Measurements from ENCODE around the gene SMC4. TPM values are rescaled to one million over a fixed set of nuclear protein-coding genes. Genes with fewer than 3 reads are reported as not detected.

SMC4 gene
- polyA plus RNA-seq, 2 of the 4 experiments (the other 2 are of a cell fraction) = 121 to 139 TPM

GRCh38 chr3:160400030-160400701, 716 bp downstream of the SMC4 start (continued):
- no peak for TF ChIP-seq MAZ (IDR thresholded peaks at IDR 0.05; ENCODE audit: borderline replicate concordance, low read depth, low read length)
- TF ChIP-seq CBX2 (IDR thresholded peaks at IDR 0.05; ENCODE audit: borderline replicate concordance, low read depth) = no peak
- no peak for TF ChIP-seq MYC (IDR thresholded peaks at IDR 0.05; ENCODE audit: borderline replicate concordance, low read length)
- no peak for TF ChIP-seq POLR2A (IDR thresholded peaks at IDR 0.05; ENCODE audit: low read length)

GRCh38 chr3:160400702-160401150, 1.3 kb downstream of the SMC4 start:
- Histone ChIP-seq H3K4me1 (peaks cover 28% of the 10 kb centered on the region), H3K27ac (peak overlapping the region; percentile 92 to 95), H3K4me3 (peak overlapping the region; percentile 90), H3K9me3 (no peaks in the 10 kb centered on the region), H3K4me2 (peak overlapping the region; percentile 82)
- CTCF ChIA-PET = interaction anchor here (1.0 to 1.4 kb wide), 2 partner anchors 10 to 11 kb away, joined by 3 to 12 read pairs; no protein-coding TSS in a partner anchor
- TF ChIP-seq TFCP2L1 (CRISPR knock-in tag; IDR thresholded peaks at IDR 0.05) = no peak
- TF ChIP-seq BHLHE40 (IDR thresholded peaks at IDR 0.05; ENCODE audit: low read depth, low read length) = no peak
- TF ChIP-seq NFE2L2 (conservative IDR thresholded peaks at IDR 0.05; ENCODE audit: low read length) = no peak
- TF ChIP-seq MAFK (IDR thresholded peaks at IDR 0.05; ENCODE audit: partially characterized antibody) = no peak
- TF ChIP-seq PBX3 (IDR thresholded peaks at IDR 0.05) = no peak
- TF ChIP-seq HES2 (IDR thresholded peaks at IDR 0.05) = no peak
- TF ChIP-seq KDM5A (IDR thresholded peaks at IDR 0.05) = no peak
- TF ChIP-seq USF2 (IDR thresholded peaks at IDR 0.05) = no peak
- no peak for TF ChIP-seq POLR2AphosphoS2 (conservative IDR thresholded peaks at IDR 0.05; ENCODE audit: low read length)
- TF ChIP-seq KDM1A (IDR thresholded peaks at IDR 0.05; ENCODE audit: low read depth) = no peak
- no peak for TF ChIP-seq RNF2 (IDR thresholded peaks at IDR 0.05; ENCODE audit: borderline replicate concordance, low read depth)
- no peak for DNase-seq (ENCODE audit: low read depth in 1 of 2, low spot score in 1 of 2)
- peak; percentile 24 to 32 for ATAC-seq
- POLR2A ChIA-PET = interaction anchor here (1.4 kb wide), 1 partner anchor 9 kb away, joined by 8 read pairs; no protein-coding TSS in a partner anchor
- 2% methylated on average over 29 of the region's 51 CpGs for WGBS (ENCODE audit: missing lambda C conversion rate)
- no peak for FAIRE-seq

- TF ChIP-seq KDM5A (IDR thresholded peaks at IDR 0.05) (no peak), MAX (IDR thresholded peaks at IDR 0.05) (0 out of 2 replicates have a peak, but pooled peaks have one; percentile 21)
- DNase-seq (ENCODE audit: low read depth in 1 of 2, low spot score in 1 of 2) = peak in 1 of 2 experiments; percentile 52
- Histone ChIP-seq H3K4me1 (peaks cover 33% of the 10 kb centered on the region), H3K4me3 (peak overlapping the region; percentile 90), H3K27ac (peak overlapping the region; percentile 92 to 95), H3K4me2 (peak overlapping the region; percentile 82), H3K9me3 (no peaks in the 10 kb centered on the region)
- WGBS (ENCODE audit: missing lambda C conversion rate) = 2% methylated on average over 16 of the region's 16 CpGs
- no peak for FAIRE-seq
- ChIA-PET CTCF (interaction anchor here (1.4 kb wide), 1 partner anchor 11 kb away, joined by 12 read pairs; no protein-coding TSS in a partner anchor), POLR2A (no interaction called here)
- ATAC-seq = no peak
These were observed 2.0 kb downstream of the SMC4 start for GRCh38 chr3:160401291-160402095.
